Measurements from ENCODE around the gene KIAA0040.

- no peak for TF ChIP-seq CTCF (IDR thresholded peaks at IDR 0.05)
- TF ChIP-seq GABPB1 (CRISPR knock-in tag; IDR thresholded peaks at IDR 0.05): no peak
- TF ChIP-seq IRF2 (CRISPR knock-in tag; IDR thresholded peaks at IDR 0.05; ENCODE audit: borderline replicate concordance, low read depth): no peak
- TF ChIP-seq, protein P1, sequence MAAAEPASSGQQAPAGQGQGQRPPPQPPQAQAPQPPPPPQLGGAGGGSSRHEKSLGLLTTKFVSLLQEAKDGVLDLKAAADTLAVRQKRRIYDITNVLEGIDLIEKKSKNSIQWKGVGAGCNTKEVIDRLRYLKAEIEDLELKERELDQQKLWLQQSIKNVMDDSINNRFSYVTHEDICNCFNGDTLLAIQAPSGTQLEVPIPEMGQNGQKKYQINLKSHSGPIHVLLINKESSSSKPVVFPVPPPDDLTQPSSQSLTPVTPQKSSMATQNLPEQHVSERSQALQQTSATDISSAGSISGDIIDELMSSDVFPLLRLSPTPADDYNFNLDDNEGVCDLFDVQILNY (CRISPR knock-in tag; IDR thresholded peaks at IDR 0.05): no peak
- no peak for TF ChIP-seq CBFB (CRISPR knock-in tag; IDR thresholded peaks at IDR 0.05; ENCODE audit: low read depth)
- TF ChIP-seq, protein P2, sequence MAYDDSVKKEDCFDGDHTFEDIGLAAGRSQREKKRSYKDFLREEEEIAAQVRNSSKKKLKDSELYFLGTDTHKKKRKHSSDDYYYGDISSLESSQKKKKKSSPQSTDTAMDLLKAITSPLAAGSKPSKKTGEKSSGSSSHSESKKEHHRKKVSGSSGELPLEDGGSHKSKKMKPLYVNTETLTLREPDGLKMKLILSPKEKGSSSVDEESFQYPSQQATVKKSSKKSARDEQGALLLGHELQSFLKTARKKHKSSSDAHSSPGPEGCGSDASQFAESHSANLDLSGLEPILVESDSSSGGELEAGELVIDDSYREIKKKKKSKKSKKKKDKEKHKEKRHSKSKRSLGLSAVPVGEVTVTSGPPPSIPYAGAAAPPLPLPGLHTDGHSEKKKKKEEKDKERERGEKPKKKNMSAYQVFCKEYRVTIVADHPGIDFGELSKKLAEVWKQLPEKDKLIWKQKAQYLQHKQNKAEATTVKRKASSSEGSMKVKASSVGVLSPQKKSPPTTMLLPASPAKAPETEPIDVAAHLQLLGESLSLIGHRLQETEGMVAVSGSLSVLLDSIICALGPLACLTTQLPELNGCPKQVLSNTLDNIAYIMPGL (CRISPR knock-in tag; IDR thresholded peaks at IDR 0.05): no peak
- TF ChIP-seq NR2C2 (CRISPR knock-in tag; IDR thresholded peaks at IDR 0.05): no peak
- no peak for TF ChIP-seq JUN (CRISPR knock-in tag; IDR thresholded peaks at IDR 0.05)
- TF ChIP-seq, protein P3, sequence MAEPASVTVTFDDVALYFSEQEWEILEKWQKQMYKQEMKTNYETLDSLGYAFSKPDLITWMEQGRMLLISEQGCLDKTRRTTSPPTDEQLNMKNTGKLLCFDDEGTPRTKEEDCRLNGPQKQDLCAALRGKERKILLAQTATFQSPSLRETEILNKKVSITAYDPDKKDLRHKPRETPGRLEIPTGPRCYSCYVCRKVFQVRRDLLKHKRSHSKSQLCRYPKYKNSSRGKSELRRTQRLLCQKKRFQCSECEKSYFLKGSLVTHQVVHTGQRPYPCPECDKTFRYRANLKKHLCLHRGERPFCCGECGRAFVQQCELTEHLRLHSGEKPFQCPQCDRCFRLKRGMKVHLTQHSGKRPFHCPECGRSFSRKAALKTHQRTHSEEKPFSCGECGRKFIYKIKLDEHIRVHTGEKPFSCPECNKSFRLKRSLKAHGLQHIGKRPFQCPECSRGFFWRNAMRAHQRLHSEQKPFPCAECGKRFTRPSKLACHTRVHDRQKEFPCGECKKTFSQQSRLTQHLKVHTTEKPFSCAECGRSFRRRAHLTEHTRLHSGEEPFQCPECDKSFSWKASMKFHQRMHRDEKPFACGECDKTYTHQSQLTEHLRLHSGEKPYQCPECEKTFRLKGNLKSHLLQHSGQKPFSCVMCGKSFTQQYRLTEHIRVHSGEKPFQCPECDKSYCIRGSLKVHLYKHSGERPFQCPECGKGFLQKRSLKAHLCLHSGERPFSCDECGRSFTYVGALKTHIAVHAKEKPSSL (CRISPR knock-in tag; conservative IDR thresholded peaks at IDR 0.05): no peak
- no peak for TF ChIP-seq STAT6 (CRISPR knock-in tag; conservative IDR thresholded peaks at IDR 0.05; ENCODE audit: low read depth)
- no peak for TF ChIP-seq USF1 (CRISPR knock-in tag; IDR thresholded peaks at IDR 0.05)
- no peak for TF ChIP-seq ZNF263 (CRISPR knock-in tag; IDR thresholded peaks at IDR 0.05; ENCODE audit: low read depth)
- no peak for TF ChIP-seq TCF7 (CRISPR knock-in tag; IDR thresholded peaks at IDR 0.05; ENCODE audit: low read depth)
These were observed 943 bp upstream of the KIAA0040 start for GRCh38 chr1:175193527-175193910.

Measured in WTC11 (cell line).